SK-N-SH treated with all-trans-retinoic acid at 6 μM for 48 hours (cell line): ENCODE data around the gene LAPTM4A.

Experiments
- OSR1 ChIP-seq: fragments of 250-450 bp; sonication (Bioruptor Pico); IDR thresholded peaks from 2 replicates; pipeline ENCODE4 v1.8.0; 2022; ENCODE audit warnings: moderate library complexity, mild to moderate bottlenecking, inconsistent platforms
- ZFP30 ChIP-seq: fragments of 450-650 bp; formaldehyde crosslinking; IDR thresholded peaks from 2 replicates; pipeline ENCODE4 v1.5.0; 2022; ENCODE audit warnings: mild to moderate bottlenecking, moderate library complexity
- TF ChIP-seq, protein P1 (sequence below): fragments of 250-450 bp; sonication (Bioruptor Pico); IDR thresholded peaks from 2 replicates; pipeline ENCODE4 v1.5.0; 2020; ENCODE audit warnings: mild to moderate bottlenecking, moderate library complexity

DNA sequence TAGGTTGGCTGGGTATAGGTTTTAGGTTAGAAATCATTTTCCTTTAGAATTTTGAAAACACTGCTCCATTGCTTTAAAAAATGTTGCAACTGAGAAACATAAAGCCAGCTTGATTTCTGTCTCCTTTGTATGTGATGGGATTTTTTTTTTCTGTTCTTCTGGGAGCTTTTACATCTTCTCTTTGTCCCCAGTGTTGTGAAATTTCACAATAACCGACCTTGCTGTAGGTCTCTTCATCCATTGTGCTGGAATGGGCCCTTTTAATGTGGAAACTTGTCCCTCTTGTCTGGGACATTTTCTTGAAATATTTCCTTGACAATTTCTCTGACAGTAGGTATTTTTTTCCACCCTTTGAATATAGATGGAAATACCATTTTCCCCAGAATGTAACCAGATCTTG, 44.0 kb upstream of the LAPTM4A start:
- TF ChIP-seq, protein P1, sequence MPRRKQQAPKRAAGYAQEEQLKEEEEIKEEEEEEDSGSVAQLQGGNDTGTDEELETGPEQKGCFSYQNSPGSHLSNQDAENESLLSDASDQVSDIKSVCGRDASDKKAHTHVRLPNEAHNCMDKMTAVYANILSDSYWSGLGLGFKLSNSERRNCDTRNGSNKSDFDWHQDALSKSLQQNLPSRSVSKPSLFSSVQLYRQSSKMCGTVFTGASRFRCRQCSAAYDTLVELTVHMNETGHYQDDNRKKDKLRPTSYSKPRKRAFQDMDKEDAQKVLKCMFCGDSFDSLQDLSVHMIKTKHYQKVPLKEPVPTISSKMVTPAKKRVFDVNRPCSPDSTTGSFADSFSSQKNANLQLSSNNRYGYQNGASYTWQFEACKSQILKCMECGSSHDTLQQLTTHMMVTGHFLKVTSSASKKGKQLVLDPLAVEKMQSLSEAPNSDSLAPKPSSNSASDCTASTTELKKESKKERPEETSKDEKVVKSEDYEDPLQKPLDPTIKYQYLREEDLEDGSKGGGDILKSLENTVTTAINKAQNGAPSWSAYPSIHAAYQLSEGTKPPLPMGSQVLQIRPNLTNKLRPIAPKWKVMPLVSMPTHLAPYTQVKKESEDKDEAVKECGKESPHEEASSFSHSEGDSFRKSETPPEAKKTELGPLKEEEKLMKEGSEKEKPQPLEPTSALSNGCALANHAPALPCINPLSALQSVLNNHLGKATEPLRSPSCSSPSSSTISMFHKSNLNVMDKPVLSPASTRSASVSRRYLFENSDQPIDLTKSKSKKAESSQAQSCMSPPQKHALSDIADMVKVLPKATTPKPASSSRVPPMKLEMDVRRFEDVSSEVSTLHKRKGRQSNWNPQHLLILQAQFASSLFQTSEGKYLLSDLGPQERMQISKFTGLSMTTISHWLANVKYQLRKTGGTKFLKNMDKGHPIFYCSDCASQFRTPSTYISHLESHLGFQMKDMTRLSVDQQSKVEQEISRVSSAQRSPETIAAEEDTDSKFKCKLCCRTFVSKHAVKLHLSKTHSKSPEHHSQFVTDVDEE: no peak
- TF ChIP-seq ZFP30 (CRISPR knock-in tag): no peak
- TF ChIP-seq OSR1 (CRISPR knock-in tag): no peak
